ENCODE results near the gene MUC20.
"Not testable (repeated sequence)": the region's sequence is repeated elsewhere in the genome, so short reads cannot be mapped to it uniquely, and the experiment has no call there.

MUC20 gene

GRCh38 chr3:195692781-195693427 is 27.9 kb upstream of the MUC20 start:
- DNase-seq (ENCODE audit: low read depth, low spot score) = no peak

GRCh38 chr3:195693428-195694216 is 27.2 kb upstream of the MUC20 start:
- DNase-seq (ENCODE audit: low read depth, low spot score) = no peak

- not testable (repeated sequence) for DNase-seq (ENCODE audit: low read depth, low spot score)
Observed at GRCh38 chr3:195694217-195695076, 26.3 kb upstream of the MUC20 start.

GRCh38 chr3:195696632-195697278 is 24.0 kb upstream of the MUC20 start:
- DNase-seq (ENCODE audit: low read depth, low spot score) = no peak

- DNase-seq (ENCODE audit: low read depth, low spot score) = no peak
Observed at GRCh38 chr3:195697582-195698324, 23.0 kb upstream of the MUC20 start.

GRCh38 chr3:195698325-195698646 is 22.5 kb upstream of the MUC20 start:
- DNase-seq (ENCODE audit: low read depth, low spot score) = no peak

GRCh38 chr3:195698647-195699387 is 22.0 kb upstream of the MUC20 start:
- no peak for DNase-seq (ENCODE audit: low read depth, low spot score)

- DNase-seq (ENCODE audit: low read depth, low spot score) = no peak
Observed at GRCh38 chr3:195699388-195699771, 21.4 kb upstream of the MUC20 start.

GRCh38 chr3:195699860-195700259 is 20.9 kb upstream of the MUC20 start:
- no peak for DNase-seq (ENCODE audit: low read depth, low spot score)

GRCh38 chr3:195700319-195700718 is 20.5 kb upstream of the MUC20 start:
- no peak for DNase-seq (ENCODE audit: low read depth, low spot score)

GRCh38 chr3:195701042-195701915 is 19.5 kb upstream of the MUC20 start:
- no peak for DNase-seq (ENCODE audit: low read depth, low spot score)

- DNase-seq (ENCODE audit: low read depth, low spot score) = no peak
Observed at GRCh38 chr3:195703776-195704175, 17.0 kb upstream of the MUC20 start.

- DNase-seq (ENCODE audit: low read depth, low spot score) = no peak
Observed at GRCh38 chr3:195704433-195704999, 16.3 kb upstream of the MUC20 start.

GRCh38 chr3:195705081-195705991 is 15.4 kb upstream of the MUC20 start:
- DNase-seq (ENCODE audit: low read depth, low spot score) = no peak

- DNase-seq (ENCODE audit: low read depth, low spot score) = no peak
Observed at GRCh38 chr3:195708061-195708460, 12.7 kb upstream of the MUC20 start.

GRCh38 chr3:195708626-195709481 is 11.9 kb upstream of the MUC20 start:
- DNase-seq (ENCODE audit: low read depth, low spot score) = no peak

GRCh38 chr3:195709676-195710085 is 11.1 kb upstream of the MUC20 start:
- DNase-seq (ENCODE audit: low read depth, low spot score) = no peak

Measured in activated naive CD8-positive, alpha-beta T cell treated with anti-CD3 and anti-CD28 coated beads, Interleukin-2, amount 50 U/mL, for 16 hours (primary cell).